Ecto neural progenitor cell (in vitro differentiated cells): Measurements from ENCODE around the gene WDR47.
"Not testable (repeated sequence)": the region's sequence is repeated elsewhere in the genome, so short reads cannot be mapped to it uniquely, and the experiment has no call there.

ENCODE experiments used
- DNase-seq: peaks from one replicate; pipeline ENCODE4 v3.0.0-alpha.2; 2018; ENCODE audit warnings: low spot score

WDR47 gene

DNA sequence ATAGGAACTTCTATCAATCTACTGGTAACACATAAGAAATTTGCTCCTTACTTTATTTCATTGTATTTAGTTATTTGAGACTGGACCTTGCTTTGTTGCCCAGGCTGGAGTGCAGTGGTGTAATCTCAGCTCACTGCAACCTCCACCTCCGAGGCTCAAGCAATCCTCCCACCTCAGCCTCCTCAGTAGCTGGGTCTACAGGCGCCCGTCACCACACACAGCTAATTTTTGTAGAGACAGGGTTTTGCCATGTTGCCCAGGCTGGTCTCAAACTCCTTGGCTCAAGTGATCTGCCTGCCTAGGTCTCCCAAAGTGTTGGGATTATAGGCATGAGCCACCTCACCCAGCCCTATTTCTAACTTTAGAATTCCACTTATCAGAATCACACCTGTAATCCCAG lies 10.2 kb upstream of the WDR47 start:
- not testable (repeated sequence) for DNase-seq

DNA sequence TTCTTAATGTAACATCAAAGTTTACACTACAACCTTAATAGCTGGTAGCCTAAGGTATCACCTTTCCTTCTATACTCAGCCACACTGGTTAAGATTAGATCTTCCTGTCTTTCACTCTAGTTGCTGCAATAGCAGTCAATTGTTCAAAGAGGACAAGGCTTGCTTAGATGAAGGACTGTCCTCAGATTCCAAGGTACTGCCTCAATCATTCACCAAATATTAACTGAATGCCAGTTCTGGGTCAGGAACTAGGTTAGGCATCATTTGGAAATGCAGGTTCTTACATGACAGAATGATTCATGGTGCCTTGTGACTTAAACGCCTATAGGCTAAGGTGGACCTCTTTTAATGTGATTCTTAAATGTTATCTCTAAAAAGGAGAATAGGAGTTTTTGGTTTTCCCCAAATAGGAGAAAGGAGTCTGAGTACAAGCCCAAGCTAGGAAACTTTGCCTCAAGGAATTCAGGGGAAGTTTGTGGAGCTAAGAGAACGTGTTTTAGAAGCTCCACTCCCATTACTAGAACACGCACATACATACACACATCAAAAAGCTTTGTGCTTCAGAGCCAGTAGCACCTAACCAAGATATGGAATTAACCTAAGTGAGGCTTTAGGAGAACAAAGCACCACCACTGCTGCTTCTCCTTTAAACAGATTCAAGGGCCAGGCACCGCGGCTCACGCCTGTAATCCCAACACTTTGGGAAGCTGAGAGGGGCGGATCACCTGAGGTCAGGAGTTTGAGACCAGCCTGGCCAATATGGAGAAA lies 8.5 kb upstream of the WDR47 start:
- DNase-seq = no peak

DNA sequence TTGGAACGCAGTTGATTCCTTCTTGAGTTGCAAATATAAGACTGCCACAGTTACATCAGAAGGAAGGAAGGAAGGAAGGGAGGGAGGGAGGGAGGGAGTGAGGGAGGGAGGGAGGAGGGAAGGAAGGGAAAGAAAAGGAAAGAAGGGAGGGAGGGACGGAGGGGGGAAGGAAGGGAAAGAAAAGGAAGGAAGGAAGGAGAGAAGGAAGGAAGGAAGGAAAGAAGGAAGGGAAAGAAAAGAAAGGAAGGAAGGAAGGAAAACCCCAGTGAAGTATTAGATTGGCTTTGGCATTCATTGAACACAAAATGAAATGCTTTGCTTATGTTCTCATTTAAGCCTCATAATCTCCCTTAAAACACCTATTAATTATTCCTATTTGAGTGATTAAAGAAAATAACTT lies 6.4 kb upstream of the WDR47 start:
- DNase-seq = no peak

DNA sequence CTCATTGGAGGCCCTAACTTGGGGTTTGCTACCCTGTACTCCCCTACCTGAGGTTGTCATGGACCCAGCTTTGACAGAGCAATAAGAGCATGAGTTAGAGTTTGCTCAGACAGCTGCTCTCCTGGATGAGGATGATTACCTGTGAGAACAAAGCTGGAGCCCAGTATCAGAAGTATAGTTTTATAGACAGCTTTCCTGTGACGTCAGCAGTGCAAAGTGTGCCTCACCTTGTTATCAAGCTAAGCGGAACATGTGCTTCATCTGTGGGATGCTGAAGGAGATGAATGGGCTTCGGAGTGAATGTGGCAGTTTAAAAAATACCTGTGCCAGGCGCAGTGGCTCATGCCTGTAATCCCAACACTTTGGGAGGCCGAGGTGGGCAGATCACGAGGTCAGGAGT lies 5.4 kb upstream of the WDR47 start:
- DNase-seq = no peak

DNA sequence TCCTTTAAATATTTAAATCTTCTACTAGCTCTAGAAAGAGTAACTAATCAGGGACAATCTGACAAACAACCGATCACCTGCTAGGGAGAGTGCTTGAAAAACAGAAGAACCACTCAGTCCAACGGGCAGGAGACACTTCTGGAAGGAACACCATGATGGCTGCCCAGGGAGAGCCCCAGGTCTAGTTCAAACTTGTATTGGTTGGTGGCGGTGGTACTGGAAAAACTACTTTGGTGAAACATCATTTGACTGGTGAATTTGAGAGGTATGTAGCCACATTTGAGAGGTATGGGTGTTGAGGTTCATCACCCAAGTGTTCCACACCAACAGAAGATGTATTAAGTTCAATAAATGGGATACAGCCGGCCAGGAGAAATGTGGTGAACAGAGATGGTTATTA lies 4.8 kb upstream of the WDR47 start:
- no peak for DNase-seq

DNA sequence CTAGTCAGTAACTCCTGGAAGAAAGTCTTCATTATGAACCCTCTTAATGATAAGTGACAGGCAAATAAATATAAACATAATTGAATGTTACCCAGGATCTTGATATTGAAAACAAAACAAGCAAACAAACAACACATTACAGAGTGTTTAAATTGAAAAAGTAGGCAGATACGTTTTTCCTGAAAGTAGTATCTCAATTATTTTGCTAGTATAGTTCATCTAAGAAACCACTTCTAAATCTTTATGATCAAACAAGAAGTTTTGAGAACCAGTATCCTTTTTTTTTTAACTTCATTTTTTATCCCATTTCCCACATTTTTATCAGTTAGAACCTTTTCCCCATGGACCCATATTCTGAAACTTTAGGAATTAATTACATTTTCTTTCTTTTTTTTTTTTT lies 3.7 kb upstream of the WDR47 start:
- no peak for DNase-seq

DNA sequence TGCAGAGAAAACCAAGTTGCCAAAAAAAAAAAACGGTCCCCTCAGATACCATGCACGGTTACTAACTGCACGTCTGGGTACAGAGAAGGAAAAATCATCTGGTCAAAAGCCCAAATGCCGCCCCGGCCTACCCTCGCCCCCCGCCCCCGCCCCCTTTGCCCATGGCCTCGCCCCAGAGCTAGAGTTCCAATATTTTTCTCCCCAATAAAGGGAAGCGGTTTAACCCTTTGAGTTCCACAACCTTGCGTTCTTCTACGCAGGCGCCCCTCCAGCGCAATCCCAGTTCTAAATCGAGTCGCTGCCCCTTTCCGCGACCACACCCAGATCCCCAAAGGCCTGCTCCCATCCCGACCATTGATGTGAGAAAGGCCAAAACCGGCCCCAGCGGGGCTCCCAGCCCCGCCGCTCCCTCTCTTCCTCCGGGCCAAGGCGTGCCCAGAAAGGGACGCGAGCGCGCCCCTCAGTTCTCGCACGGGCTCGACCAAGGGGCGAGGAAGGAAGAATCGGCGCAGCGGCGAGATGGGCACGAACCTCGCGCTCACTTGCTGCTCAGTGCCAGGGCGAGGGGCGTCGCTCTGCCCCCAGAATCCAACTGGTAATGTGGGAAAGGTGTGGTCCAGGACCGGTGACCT lies 797 bp downstream of the WDR47 start:
- peak; percentile 67 for DNase-seq

DNA sequence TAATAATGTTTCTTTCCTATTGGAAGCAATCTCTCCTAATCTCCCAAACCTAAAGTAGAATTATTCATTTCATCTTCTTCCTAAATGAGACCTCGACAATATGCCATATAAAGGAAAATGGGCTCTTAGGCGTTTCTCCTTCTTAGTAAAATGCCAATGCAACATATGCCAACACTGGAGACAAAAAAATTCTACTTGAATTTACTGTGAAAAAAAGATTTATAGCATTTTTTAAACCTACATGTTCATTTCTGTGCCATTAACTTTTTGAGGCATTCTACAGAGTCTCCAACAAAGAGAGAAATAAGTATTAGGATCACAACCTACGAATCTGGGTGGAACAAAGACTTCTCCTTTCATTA lies 1.3 kb downstream of the WDR47 start:
- DNase-seq = no peak

DNA sequence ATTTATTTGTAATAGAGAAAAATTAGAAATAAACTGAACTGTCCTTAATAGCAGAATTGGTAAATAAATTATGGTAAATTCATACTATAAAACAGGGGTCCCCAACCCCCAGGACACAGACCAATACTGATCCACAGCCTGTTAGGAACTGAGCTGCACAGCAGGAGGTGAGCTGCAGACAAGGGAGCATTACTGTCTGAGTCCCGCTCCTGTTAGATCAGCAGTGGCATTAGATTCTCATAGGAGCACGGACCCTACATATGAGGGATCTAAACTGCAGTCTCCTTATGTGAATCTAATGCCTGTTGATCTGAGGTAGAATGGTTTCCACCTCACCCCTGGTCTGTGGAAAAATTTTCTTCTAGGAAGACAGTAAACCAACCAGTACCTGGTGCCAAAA lies 7.5 kb downstream of the WDR47 start:
- no peak for DNase-seq

DNA sequence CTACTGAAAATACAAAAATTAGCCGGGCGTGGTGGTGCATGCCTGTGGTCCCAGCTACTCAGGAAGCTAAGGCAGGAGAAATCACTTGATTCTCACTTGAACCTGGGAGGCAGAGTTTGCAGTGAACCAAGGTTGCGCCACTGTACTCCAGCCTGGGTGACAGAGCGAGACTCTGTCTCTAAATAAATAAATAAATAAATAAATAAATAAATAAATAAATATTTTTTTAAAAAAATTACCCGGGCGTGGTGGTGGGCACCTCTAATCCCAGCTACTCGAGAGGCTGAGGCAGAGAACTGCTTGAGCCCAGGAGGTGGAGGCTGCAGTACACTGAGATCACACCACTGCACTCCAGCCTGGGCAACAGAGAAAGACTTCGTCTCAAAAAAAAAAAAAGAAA lies 12.4 kb downstream of the WDR47 start:
- DNase-seq = not testable (repeated sequence)

DNA sequence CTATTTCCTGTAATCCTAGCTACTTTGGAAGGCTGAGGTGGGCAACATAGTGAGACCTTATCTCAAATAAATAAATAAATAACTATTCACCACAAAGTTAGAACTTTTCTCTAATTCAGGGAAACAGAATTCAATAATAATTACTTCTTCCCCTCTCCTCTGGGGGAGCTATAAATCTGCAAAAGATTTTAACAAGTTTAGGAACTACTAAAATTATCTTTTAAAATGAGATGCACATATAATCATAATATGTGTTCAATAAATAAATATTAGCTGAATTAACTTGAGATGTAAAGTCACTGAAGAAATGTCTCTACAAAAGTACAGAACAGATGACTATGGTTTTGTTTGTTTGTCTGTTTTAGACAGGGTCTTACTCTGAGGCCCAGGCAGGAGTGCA lies 14.1 kb downstream of the WDR47 start:
- DNase-seq = no peak

DNA sequence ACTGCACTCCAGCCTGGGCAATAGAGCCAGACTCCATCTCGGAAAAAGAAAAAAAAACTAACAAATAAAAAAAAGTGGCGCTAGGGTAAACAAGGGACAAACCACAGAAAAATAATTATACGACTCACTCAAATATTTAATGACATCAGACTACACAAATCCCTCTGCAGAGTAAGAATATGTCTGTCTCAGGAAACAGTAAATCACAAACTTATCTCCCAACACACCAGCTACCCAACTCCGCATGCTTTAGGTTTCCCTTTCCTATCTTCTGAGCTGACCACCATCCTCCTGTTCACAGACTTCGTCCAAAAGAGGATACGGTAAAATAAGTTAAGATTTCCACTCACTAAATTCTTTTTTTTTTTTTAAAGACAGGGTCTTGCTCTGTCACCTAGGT lies 16.2 kb downstream of the WDR47 start:
- no peak for DNase-seq

DNA sequence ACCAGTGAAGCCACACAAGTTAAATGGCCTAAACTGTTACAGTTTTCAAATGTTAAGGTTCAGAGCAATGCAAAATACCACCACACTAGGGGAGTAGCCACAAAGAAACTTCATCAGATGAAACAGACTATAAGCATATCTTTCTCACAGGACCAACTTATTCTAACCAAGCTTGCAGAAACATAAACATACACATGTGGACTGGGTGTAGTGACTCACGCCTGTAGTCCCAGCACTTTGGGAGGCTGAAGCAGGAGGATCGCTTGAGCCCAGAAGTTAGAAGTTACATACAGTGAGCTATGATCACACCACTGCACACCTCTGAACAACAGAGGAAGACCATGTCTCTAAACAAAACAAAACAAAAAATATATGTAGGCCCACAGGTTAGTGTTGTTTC lies 17.3 kb downstream of the WDR47 start:
- no peak for DNase-seq

DNA sequence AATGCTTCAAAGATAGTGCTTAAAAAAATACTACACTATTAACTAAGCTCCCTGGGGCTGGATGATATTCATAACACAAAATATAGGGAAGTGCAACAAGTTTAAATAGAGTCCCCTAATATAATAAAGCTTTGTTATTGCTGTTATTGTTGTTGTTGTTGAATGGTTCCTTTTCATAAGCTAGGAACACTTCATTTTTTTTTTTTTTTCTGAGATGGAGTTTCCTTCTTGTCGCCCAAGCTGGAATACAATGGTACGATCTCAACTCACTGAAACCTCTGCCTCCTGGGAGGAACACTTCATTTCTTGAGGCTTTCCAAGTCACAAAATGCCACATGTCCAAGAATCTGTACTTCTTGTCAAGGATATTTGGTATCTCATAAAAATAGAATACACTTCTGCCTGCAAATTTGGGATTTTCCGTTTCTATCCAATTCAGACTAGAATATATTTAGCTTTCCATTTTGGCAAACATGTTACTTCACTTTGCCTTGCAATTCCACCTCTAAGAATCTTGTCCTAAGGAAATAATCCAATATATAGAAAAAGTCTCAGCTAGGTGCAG lies 21.1 kb downstream of the WDR47 start:
- no peak for DNase-seq

DNA sequence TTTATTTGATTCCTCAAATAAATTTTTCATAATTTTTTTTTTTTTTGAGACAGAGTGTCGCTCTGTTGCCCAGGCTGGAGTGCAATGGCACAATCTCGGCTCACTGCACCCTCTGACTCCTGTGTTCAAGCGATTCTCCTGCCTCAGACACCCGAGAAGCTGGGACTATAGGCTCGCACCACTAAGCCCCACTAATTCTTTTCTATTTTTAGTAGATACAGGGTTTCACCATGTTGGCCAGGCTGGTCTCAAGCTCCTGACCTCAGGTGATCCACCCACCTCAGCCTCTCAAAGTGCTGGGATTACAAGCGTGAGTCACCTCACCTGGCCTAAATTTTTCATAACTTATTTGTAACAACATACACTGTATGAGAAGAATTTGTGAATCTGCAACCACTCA lies 24.2 kb downstream of the WDR47 start:
- not testable (repeated sequence) for DNase-seq

DNA sequence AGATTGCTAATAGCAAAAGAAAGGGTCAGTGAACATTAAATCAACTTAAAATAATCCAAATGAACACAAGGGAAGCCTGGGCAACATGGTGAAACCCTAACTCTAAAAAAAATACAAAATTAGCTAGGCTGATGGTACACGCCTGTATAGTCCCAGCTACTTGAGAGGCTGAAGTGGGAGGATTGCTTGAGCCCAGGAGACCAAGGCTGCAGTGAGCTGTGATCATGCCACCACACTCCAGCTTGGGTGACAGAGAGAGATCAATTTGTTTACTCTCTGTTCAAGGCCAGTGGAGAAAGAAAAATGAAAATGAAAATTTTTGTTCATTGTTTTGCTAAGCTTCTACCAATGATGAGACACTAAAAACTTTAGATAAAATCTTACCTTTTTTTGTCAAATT lies 24.8 kb downstream of the WDR47 start:
- DNase-seq = no peak

DNA sequence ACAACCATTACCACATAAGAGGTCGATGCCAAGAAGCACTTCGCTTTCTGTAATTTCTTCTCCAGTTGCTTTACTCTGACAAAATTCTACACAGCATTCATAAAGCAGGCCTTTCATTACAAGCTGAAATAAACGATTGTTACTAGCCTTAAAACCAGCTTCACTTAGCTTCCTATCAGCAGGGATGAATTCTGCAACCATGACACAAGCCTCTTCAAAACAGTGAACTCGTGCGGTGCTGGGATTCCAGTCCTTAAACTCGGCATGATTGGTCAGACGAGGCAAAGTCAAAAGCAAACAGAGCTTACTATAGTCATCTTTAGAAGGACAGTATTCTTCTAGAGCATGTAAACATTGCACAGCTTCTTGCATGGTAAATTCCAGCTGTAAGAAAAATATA lies 30.6 kb downstream of the WDR47 start:
- no peak for DNase-seq

DNA sequence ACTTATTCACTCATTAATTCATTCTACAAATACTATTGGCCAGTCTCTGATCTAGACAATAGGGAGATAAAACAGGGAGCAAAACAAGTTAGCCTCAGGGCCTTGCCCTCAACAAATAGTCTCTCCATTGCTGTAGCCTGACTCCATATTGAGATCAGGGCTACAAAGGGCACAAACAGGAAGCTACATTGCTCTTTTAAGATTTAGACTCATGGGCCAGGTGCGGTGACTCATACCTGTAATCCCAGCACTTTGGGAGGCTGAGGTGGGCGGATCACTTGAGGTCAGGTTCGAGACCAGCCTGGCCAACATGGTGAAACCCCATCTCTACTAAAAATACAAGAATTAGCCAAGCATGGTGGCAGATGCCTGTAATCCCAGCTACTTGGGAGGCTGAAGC lies 45.3 kb downstream of the WDR47 start:
- DNase-seq = not testable (repeated sequence)

DNA sequence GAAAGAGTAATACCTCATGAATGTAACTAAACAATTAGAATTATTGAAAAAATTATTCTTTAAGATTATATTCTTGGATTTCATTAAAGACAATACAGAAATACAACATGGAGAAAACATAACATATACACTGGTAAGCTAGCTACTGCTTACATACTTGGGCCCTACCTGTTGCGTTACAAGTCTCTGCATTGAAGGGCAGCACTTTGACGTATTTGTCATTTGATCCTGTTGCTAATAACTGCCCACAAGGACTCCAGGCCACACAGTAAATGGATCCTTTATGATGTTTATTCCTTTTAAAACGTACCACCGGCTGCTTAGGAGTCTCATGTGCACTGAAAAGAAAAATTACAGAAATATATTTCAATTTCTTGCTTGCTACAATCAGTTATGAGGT lies 58.8 kb downstream of the WDR47 start:
- DNase-seq = no peak

DNA sequence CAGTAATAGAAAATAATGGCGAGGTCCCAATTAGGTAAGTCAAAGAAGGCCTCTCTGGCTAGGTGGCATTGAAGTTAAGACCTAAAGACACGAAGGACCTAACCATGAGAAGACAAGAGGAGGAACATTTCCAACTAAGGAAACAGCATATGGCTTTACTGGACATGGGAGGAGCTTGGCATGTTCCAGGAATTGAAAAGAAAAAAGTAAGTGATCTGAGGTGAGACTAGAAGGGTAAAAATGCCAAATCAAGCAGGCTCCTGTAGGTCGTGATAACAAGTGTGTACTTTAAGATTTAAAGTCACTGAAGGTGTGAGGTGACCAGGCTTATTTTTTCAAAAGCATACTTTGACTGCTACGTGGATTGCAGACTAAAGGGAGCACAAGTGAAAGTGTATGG lies 65.2 kb downstream of the WDR47 start:
- no peak for DNase-seq

DNA sequence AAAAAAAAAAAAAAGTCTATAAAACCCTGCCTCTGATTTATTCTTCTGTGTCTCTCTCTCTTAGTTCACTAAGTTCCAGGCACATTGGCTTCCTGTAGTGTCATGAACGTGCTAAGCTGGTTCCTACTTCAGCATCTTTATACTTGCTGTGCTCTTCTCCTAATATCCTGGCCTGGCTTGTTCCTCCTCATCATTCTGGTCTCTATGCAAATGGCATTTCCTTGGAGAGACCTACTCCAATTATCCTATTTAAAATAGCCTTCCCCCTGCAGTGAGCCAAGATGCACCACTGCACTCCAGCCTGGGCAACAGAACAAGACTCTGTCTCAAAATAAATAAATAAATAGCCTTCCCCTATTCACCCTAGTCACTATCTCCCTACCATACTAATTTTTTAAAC lies 69.0 kb downstream of the WDR47 start:
- DNase-seq = no peak

DNA sequence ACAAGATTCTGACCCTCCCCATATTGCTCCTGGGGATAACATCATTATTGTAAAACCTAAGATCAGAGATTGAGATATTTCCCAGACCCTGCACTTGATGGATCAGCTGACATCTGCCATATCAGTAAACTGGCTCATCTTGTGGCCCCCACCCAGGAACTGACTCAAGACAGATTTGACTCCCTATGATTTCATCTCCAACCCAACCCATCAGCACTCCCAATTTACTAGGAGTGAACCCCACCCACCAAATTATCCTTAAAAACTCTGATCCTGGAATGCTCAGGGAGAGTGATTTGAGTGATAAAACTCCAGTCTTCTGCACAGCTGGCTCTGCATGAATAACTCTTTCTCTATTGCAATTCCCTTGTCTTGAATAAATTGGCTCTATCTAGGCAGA lies 72.6 kb downstream of the WDR47 start:
- DNase-seq = no peak

DNA sequence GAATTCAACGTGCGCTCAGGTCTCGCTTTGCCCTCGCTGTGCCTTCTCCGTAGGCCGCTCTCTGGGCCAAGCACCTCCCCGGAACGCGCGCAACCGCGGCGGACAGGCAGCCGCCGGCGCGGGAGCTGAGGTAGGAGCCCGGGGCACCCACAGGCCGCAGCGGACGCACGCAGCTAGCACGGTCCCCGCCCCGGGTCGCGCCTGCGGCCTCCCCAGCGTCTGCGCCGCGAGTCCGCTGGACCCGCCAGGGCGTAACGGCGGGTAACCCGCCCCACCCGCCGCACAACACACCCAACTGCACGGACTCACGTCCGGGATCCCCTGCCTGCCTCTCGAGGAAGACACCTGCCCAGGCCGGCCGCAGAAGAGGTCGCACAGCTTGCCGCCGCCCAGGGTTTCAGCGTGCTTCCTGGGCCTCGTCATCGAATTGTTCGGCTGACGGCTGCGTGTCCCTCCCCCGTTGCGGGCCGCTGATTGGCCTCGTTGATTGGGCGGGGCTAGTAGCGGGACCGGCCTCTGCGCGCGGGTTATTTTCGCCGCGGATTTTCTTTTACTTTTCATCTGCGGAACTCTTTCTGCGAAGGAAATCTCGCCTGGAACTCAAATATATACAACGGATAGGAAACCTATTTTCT lies 78.7 kb downstream of the WDR47 start, which contains the start of gene CLCC1:
Gene CLCC1 (minus strand): TSS at position 433 of the 635 bp plus-strand sequence. CDS start 13,047 bp downstream, outside the sequence.
- DNase-seq = peak; percentile 91
